Neural progenitor cell (in vitro differentiated cells): ENCODE results near the gene CYBA. TPM values are rescaled to one million over a fixed set of nuclear protein-coding genes. Genes with fewer than 3 reads are reported as not detected.

Experiments
- DNase-seq: peaks from one replicate; pipeline ENCODE4 v3.0.0-alpha.2; 2016; ENCODE audit warnings: low spot score
- H2AFZ ChIP-seq: fragments of 200-600 bp; sonication (generic); replicated peaks from 2 replicates; pipeline ENCODE4 v1.6.1; 2016; ENCODE audit warnings: antibody characterized with exemption
- H3F3A ChIP-seq: fragments of 200-600 bp; sonication (generic); 2 replicates; pipeline ENCODE4 v1.6.1; 2016; ENCODE audit warnings: antibody characterized with exemption, low read depth
- H3K27ac ChIP-seq: fragments of 200-600 bp; sonication (generic); 2 replicates; pipeline ENCODE4 v1.5.1; 2016; ENCODE audit warnings: mild to moderate bottlenecking
- H3K27me3 ChIP-seq: fragments of 200-600 bp; sonication (generic); 2 replicates; pipeline ENCODE4 v1.6.1; 2016; ENCODE audit warnings: mild to moderate bottlenecking, moderate library complexity
- H3K36me3 ChIP-seq: fragments of 200-600 bp; sonication (generic); 2 replicates; pipeline ENCODE4 v1.5.1; 2016
- H3K4me1 ChIP-seq: fragments of 200-600 bp; sonication (generic); 2 replicates; pipeline ENCODE4 v1.6.1; 2016; ENCODE audit warnings: mixed run types
- H3K4me2 ChIP-seq: fragments of 200-600 bp; sonication (generic); 2 replicates; pipeline ENCODE4 v1.6.1; 2016
- H3K4me3 ChIP-seq: fragments of 200-600 bp; sonication (generic); 2 replicates; pipeline ENCODE4 v1.5.1; 2016
- H3K79me2 ChIP-seq: fragments of 200-600 bp; sonication (generic); 2 replicates; pipeline ENCODE4 v1.6.1; 2016; ENCODE audit warnings: low read depth
- H3K9ac ChIP-seq: fragments of 200-600 bp; sonication (generic); 2 replicates; pipeline ENCODE4 v1.6.1; 2016
- H3K9me3 ChIP-seq: fragments of 200-600 bp; sonication (generic); 2 replicates; pipeline ENCODE4 v1.5.1; 2016; ENCODE audit warnings: low read depth
- H4K20me1 ChIP-seq: fragments of 200-600 bp; sonication (generic); 2 replicates; pipeline ENCODE4 v1.6.1; 2016; ENCODE audit warnings: low read depth
- H3K27ac Mint-ChIP-seq: 3 replicates; pipeline ENCODE4 v1.8.0; 2021; ENCODE audit warnings: mixed read lengths
- H3K27me3 Mint-ChIP-seq: 2 replicates; pipeline ENCODE4 v1.8.0; 2022; ENCODE audit warnings: low read depth, mild to moderate bottlenecking, inconsistent platforms, moderate library complexity, mixed read lengths; ENCODE audit not compliant: insufficient read depth
- H3K36me3 Mint-ChIP-seq: 3 replicates; pipeline ENCODE4 v1.8.0; 2021; ENCODE audit warnings: mixed read lengths
- H3K4me1 Mint-ChIP-seq: 3 replicates; pipeline ENCODE4 v1.8.0; 2021; ENCODE audit warnings: mixed read lengths
- H3K4me3 Mint-ChIP-seq: 3 replicates; pipeline ENCODE4 v1.8.0; 2021; ENCODE audit warnings: mild to moderate bottlenecking, moderate library complexity, mixed read lengths
- H3K9me3 Mint-ChIP-seq: 3 replicates; pipeline ENCODE4 v1.8.0; 2020; ENCODE audit warnings: mixed read lengths
- CTCF ChIP-seq: fragments of 200-600 bp; sonication (generic); IDR thresholded peaks from 2 replicates; pipeline ENCODE4 v1.5.1; 2017; ENCODE audit warnings: antibody characterized with exemption, mild to moderate bottlenecking
- EZH2 ChIP-seq: fragments of 200-600 bp; sonication (generic); IDR thresholded peaks from 2 replicates; pipeline ENCODE4 v1.6.1; 2017; ENCODE audit warnings: antibody characterized with exemption, mild to moderate bottlenecking, moderate library complexity
- EZH2phosphoT487 ChIP-seq: fragments of 200-600 bp; sonication (generic); IDR thresholded peaks from 2 replicates; pipeline ENCODE4 v1.6.1; 2017; ENCODE audit warnings: antibody characterized with exemption
- total RNA-seq: library from RNA; depleted of rRNA; stranded (reverse); fragments of >200 nt; gene quantifications from 2 replicates; pipeline ENCODE4 v1.2.3, GENCODE V29; 2015; ENCODE audit warnings: low replicate concordance

CYBA gene
- total RNA-seq, 1 donor from 2014 or later = 29.9 TPM

DNA sequence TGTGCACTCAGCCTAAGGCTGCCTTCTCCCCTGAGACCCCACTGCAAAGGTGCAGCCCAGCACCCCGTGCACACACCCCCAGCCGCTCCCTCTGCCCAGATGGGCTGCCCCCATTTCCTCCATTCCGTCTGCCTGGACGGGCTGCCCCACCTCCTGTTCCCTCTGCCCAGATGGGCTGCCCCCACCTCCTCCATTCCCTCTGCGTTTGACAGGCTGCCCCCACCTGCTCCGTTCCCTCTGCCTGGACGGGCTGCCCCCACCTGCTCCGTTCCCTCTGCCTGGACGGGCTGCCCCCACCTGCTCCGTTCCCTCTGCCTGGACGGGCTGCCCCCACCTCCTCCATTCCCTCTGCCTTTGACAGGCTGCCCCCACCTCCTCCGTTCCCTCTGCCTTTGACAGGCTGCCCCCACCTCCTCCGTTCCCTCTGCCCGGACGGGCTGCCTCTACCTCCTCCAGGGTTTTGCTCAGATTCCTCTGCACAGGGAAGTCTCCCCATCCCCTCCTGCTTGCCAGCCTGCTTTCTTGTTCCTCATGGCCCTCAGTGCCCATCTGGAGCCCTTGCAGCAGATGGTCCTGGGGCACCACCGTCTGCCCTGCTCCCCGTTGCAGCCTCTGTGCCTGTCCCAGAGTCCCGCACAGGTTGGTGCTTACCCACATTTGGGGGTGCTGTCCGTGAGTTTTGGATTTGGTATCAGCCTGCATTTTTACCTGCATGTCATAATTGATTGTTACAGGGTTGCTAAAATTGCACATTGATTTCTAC is 35.9 kb downstream of the CYBA start:
- Histone ChIP-seq H3K9me3 (no peaks in the 10 kb centered on the region), H3K36me3 (no peaks in the 10 kb centered on the region)
- H3K36me3 Mint-ChIP-seq = peaks cover 17% of the 10 kb centered on the region

DNA sequence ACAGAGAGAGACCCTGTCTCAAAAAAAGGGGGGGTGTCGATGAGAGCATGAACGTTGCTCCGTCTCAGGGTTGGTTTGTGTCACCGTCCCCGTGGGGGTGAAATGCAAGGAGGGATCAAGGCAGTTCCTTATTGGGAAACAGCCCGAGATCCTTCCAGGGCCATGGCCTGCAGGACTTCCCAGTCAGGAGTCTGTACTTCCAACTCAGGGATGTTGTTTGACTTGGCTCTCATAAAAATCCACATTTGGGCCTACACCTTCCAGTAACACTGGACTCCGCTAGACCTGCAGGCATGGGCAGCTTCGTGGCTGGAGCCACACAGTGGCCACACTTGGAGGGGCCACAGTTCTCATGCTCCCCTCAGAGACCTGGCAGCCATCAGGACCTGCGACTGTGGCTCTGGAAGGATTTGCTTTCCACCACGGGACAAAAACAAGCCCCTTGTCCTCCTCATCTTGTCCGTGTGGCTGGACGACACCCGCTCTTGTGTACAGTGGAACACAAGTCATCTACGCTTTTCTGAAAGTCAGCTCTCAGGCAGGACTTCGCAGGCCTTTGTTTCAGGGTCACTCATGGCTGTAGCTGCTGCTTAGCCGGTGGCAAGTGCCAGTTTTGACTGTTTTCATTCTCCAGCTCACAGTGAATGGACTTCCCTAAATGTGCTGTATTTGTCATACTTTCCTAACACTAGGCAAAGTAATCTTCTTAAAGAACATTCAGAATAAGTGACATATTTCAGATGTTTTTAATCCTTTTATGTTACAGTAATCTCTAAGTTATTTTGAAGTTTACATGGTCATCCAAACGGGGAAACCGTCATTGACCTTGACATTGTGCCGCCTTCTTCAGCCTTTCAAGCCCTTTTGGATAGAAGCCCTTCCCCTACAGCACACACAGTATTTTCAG is 36.7 kb downstream of the CYBA start:
- peaks cover 16% of the 10 kb centered on the region for H3K4me1 Mint-ChIP-seq
- H3K27ac Mint-ChIP-seq = peak overlapping the region; percentile 60
- H3K36me3 ChIP-seq = no peaks in the 10 kb centered on the region
- peaks cover 2% of the 10 kb centered on the region for H3K27me3 Mint-ChIP-seq
- no peak overlapping the region for H3K27ac ChIP-seq
- H3K36me3 Mint-ChIP-seq = peaks cover 20% of the 10 kb centered on the region
- no peak overlapping the region for H3K9ac ChIP-seq
- H3K9me3 ChIP-seq = no peaks in the 10 kb centered on the region
- TF ChIP-seq EZH2 (no peak), EZH2phosphoT487 (no peak), CTCF (no peak)
- no peaks in the 10 kb centered on the region for H3K4me1 ChIP-seq
- H3K4me2 ChIP-seq = no peak overlapping the region
- no peak overlapping the region for H3K4me3 Mint-ChIP-seq
- H3K9me3 Mint-ChIP-seq = no peaks in the 10 kb centered on the region
- H3F3A ChIP-seq = peaks cover 9% of the 10 kb centered on the region
- no peak overlapping the region for H3K4me3 ChIP-seq
- H4K20me1 ChIP-seq = peaks cover 96% of the 10 kb centered on the region
- DNase-seq = no peak
- H3K79me2 ChIP-seq = peaks cover 34% of the 10 kb centered on the region
- H3K27me3 ChIP-seq = no peaks in the 10 kb centered on the region
- no peak overlapping the region for H2AFZ ChIP-seq

More for the DNA sequence above, 35.9 kb downstream of the CYBA start:
- no peak overlapping the region for H2AFZ ChIP-seq
- peak overlapping the region; percentile 60 for H3K27ac Mint-ChIP-seq
- H3F3A ChIP-seq = peaks cover 9% of the 10 kb centered on the region
- no peaks in the 10 kb centered on the region for H3K9me3 Mint-ChIP-seq
- no peak for TF ChIP-seq EZH2phosphoT487
- TF ChIP-seq EZH2 = no peak
- TF ChIP-seq CTCF = no peak
- peaks cover 16% of the 10 kb centered on the region for H3K4me1 Mint-ChIP-seq
- H3K27me3 ChIP-seq = no peaks in the 10 kb centered on the region
- no peaks in the 10 kb centered on the region for H3K4me1 ChIP-seq
- no peak for DNase-seq
- H3K27me3 Mint-ChIP-seq = peaks cover 2% of the 10 kb centered on the region
- H3K27ac ChIP-seq = no peak overlapping the region
- no peak overlapping the region for H3K4me3 ChIP-seq
- H3K4me3 Mint-ChIP-seq = no peak overlapping the region
- peaks cover 39% of the 10 kb centered on the region for H3K79me2 ChIP-seq
- no peak overlapping the region for H3K4me2 ChIP-seq
- H3K9ac ChIP-seq = no peak overlapping the region
- peaks cover 92% of the 10 kb centered on the region for H4K20me1 ChIP-seq

- H3K9ac ChIP-seq = no peak overlapping the region
- H3K27ac ChIP-seq = no peak overlapping the region
- H4K20me1 ChIP-seq = peaks cover 87% of the 10 kb centered on the region
- Mint-ChIP-seq H3K36me3 (peaks cover 18% of the 10 kb centered on the region), H3K4me3 (no peak overlapping the region), H3K27ac (peak overlapping the region; percentile 59), H3K9me3 (no peaks in the 10 kb centered on the region), H3K27me3 (peaks cover 2% of the 10 kb centered on the region), H3K4me1 (peaks cover 9% of the 10 kb centered on the region)
- no peak for TF ChIP-seq CTCF
- TF ChIP-seq EZH2 = no peak
- no peak for TF ChIP-seq EZH2phosphoT487
- H2AFZ ChIP-seq = no peak overlapping the region
- H3K4me3 ChIP-seq = no peak overlapping the region
- no peaks in the 10 kb centered on the region for H3K4me1 ChIP-seq
- no peaks in the 10 kb centered on the region for H3K36me3 ChIP-seq
- H3K27me3 ChIP-seq = no peaks in the 10 kb centered on the region
- H3K9me3 ChIP-seq = no peaks in the 10 kb centered on the region
- H3F3A ChIP-seq = peaks cover 9% of the 10 kb centered on the region
- H3K79me2 ChIP-seq = peaks cover 26% of the 10 kb centered on the region
- H3K4me2 ChIP-seq = no peak overlapping the region
- no peak for DNase-seq
Measured at GRCh38 chr16:88613293-88613692, 37.6 kb downstream of the CYBA start.
